ENCODE results near the gene CAMTA1. TPM values are rescaled to one million over a fixed set of nuclear protein-coding genes. Genes with fewer than 3 reads are reported as not detected.

Gene CAMTA1
- total RNA-seq, 1 donor from 2014 or later = 77.6 TPM

DNA sequence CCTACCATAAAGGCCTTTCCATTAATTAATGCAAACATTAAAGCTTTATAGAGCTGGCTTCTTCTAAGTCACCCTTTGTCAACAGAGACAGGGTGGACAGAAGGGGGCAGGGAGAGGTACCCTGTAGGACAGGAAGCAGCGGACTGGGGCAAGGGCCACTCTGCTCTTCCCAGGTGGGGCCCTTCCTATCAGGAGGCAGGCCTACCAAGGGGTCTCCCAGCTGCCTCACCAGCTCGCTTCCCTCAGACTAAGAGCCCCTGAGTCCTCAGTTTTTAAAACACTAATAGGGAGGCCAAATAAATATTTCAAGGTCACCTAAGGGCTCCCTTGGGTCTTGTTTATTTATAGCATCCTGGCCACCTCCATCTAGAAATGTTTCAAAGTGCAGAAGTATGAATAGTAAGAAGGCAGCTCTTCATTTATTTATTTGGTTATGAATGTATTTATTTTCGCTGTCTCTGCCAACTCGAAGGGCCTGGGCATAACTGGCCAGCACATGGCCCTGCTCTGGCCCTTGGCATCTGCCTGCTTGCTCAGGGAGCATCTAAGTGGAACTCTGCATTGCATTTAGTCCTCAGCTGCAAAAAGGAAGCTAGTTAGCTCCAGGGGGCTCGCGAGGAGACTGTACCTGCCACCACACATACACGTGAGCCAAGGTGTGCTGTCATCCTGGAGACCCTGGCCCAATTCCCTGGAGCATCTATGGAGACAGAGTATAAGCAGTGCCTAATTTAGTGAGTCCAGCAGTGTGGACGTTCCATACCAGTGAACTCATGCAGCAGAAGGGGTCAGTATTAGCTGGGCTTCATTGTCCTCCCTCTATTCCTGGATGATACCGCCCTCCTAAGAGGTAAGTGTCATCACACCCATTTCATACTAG, 590.8 kb downstream of the CAMTA1 start:
- H3K9ac ChIP-seq (ENCODE audit: low read length) = no peak overlapping the region
- H3K79me2 ChIP-seq (ENCODE audit: insufficient read depth, low read length) = no peaks in the 10 kb centered on the region
- H3K4me3 ChIP-seq (ENCODE audit: insufficient read depth, low read depth, low read length) = no peak overlapping the region
- FAIRE-seq = no peak
- no peak for DNase-seq (ENCODE audit: low read depth)
- H2AFZ ChIP-seq (ENCODE audit: low read depth, low read length) = no peak overlapping the region
- Mint-ChIP-seq H3K36me3 (ENCODE audit: low read depth, unreplicated experiment) (no peaks in the 10 kb centered on the region), H3K4me1 (ENCODE audit: low read depth, unreplicated experiment) (peaks cover 14% of the 10 kb centered on the region), H3K4me3 (ENCODE audit: unreplicated experiment) (no peak overlapping the region), H3K27ac (ENCODE audit: unreplicated experiment) (no peak overlapping the region), H3K27me3 (ENCODE audit: low read depth, unreplicated experiment) (no peaks in the 10 kb centered on the region), H3K9me3 (ENCODE audit: unreplicated experiment) (no peaks in the 10 kb centered on the region)
- peaks cover 13% of the 10 kb centered on the region for H3K4me1 ChIP-seq (ENCODE audit: insufficient read depth, low read length)
- no peak overlapping the region for H3K27ac ChIP-seq (ENCODE audit: low read depth, low read length)
- H3K9me3 ChIP-seq (ENCODE audit: insufficient read depth, low read depth, low read length) = no peaks in the 10 kb centered on the region
- no peaks in the 10 kb centered on the region for H3K36me3 ChIP-seq (ENCODE audit: insufficient read depth, low read length)
- no peaks in the 10 kb centered on the region for H3K27me3 ChIP-seq (ENCODE audit: insufficient read depth, low read length)
- no peaks in the 10 kb centered on the region for H4K20me1 ChIP-seq (ENCODE audit: insufficient read depth, low read length)
- TF ChIP-seq EZH2 (IDR thresholded peaks at IDR 0.05; ENCODE audit: insufficient read depth, low read length) = no peak
- TF ChIP-seq CTCF (IDR thresholded peaks at IDR 0.05; ENCODE audit: insufficient read depth, low read depth, low read length) = no peak
- no peak overlapping the region for H3K4me2 ChIP-seq (ENCODE audit: low read length)

- H3K27ac Mint-ChIP-seq (ENCODE audit: unreplicated experiment) = no peak overlapping the region
- H3K9ac ChIP-seq (ENCODE audit: low read length) = no peak overlapping the region
- no peak overlapping the region for H3K4me3 Mint-ChIP-seq (ENCODE audit: unreplicated experiment)
- FAIRE-seq = no peak
- no peaks in the 10 kb centered on the region for H3K27me3 ChIP-seq (ENCODE audit: insufficient read depth, low read length)
- DNase-seq (ENCODE audit: low read depth) = no peak
- no peak overlapping the region for H3K27ac ChIP-seq (ENCODE audit: low read depth, low read length)
- H3K27me3 Mint-ChIP-seq (ENCODE audit: low read depth, unreplicated experiment) = no peaks in the 10 kb centered on the region
- H3K4me1 ChIP-seq (ENCODE audit: insufficient read depth, low read length) = peaks cover 13% of the 10 kb centered on the region
- peaks cover 14% of the 10 kb centered on the region for H3K4me1 Mint-ChIP-seq (ENCODE audit: low read depth, unreplicated experiment)
- no peaks in the 10 kb centered on the region for H3K79me2 ChIP-seq (ENCODE audit: insufficient read depth, low read length)
- H3K9me3 Mint-ChIP-seq (ENCODE audit: unreplicated experiment) = no peaks in the 10 kb centered on the region
- no peak overlapping the region for H3K4me2 ChIP-seq (ENCODE audit: low read length)
- H2AFZ ChIP-seq (ENCODE audit: low read depth, low read length) = no peak overlapping the region
- no peaks in the 10 kb centered on the region for H3K9me3 ChIP-seq (ENCODE audit: insufficient read depth, low read depth, low read length)
- no peaks in the 10 kb centered on the region for H3K36me3 ChIP-seq (ENCODE audit: insufficient read depth, low read length)
- no peak for TF ChIP-seq EZH2 (IDR thresholded peaks at IDR 0.05; ENCODE audit: insufficient read depth, low read length)
- no peak for TF ChIP-seq CTCF (IDR thresholded peaks at IDR 0.05; ENCODE audit: insufficient read depth, low read depth, low read length)
- H4K20me1 ChIP-seq (ENCODE audit: insufficient read depth, low read length) = no peaks in the 10 kb centered on the region
- no peaks in the 10 kb centered on the region for H3K36me3 Mint-ChIP-seq (ENCODE audit: low read depth, unreplicated experiment)
- H3K4me3 ChIP-seq (ENCODE audit: insufficient read depth, low read depth, low read length) = no peak overlapping the region
These were observed 591.4 kb downstream of the CAMTA1 start for GRCh38 chr1:7376676-7377075.

Data from astrocyte (in vitro differentiated cells and primary cell).